ENCODE measurements around the gene AKAP7. TPM values are rescaled to one million over a fixed set of nuclear protein-coding genes. Genes with fewer than 3 reads are reported as not detected.
A peak's percentile ranks its signal among the peaks of the same experiment; 100 is the strongest.

The AKAP7 gene
- total and polyA plus RNA-seq, 4 donors, result 21.5 to 67.1 (median 50.9) TPM

- Histone ChIP-seq H3K4me1 (ENCODE audit: control insufficient read depth, insufficient read depth, low read length) (peaks cover 7% of the 10 kb centered on the region), H3K36me3 (ENCODE audit: control insufficient read depth, insufficient read depth, low read length) (no peaks in the 10 kb centered on the region), H3K9me3 (ENCODE audit: control insufficient read depth, insufficient read depth, low read length) (no peaks in the 10 kb centered on the region), H3K4me3 (ENCODE audit: low read depth, low read length) (no peak overlapping the region), H3K27ac (ENCODE audit: low read depth, low read length) (no peak overlapping the region), H3K27me3 (ENCODE audit: control insufficient read depth, insufficient read depth, low read length) (no peaks in the 10 kb centered on the region)
- no peak for DNase-seq (ENCODE audit: low read depth in 4 of 6, low spot score in 6 of 6)
- WGBS (ENCODE audit: insufficient coverage), result 70% methylated on average over 8 of the region's 10 CpGs
Measured at GRCh38 chr6:131129689-131130553, 5.3 kb upstream of the AKAP7 start.

- H3K27me3 ChIP-seq (ENCODE audit: control insufficient read depth, insufficient read depth, low read length), result no peaks in the 10 kb centered on the region
- no peak for DNase-seq (ENCODE audit: low read depth in 4 of 6, low spot score in 6 of 6)
- H3K27ac ChIP-seq (ENCODE audit: low read depth, low read length), result no peak overlapping the region
- peaks cover 10% of the 10 kb centered on the region for H3K4me1 ChIP-seq (ENCODE audit: control insufficient read depth, insufficient read depth, low read length)
- H3K36me3 ChIP-seq (ENCODE audit: control insufficient read depth, insufficient read depth, low read length), result no peaks in the 10 kb centered on the region
- 93% methylated on average over 4 of the region's 5 CpGs for WGBS (ENCODE audit: insufficient coverage)
- no peaks in the 10 kb centered on the region for H3K9me3 ChIP-seq (ENCODE audit: control insufficient read depth, insufficient read depth, low read length)
- no peak overlapping the region for H3K4me3 ChIP-seq (ENCODE audit: low read depth, low read length)
Measured at GRCh38 chr6:131130554-131130940, 4.7 kb upstream of the AKAP7 start.

- H3K36me3 ChIP-seq (ENCODE audit: control insufficient read depth, insufficient read depth, low read length), result no peaks in the 10 kb centered on the region
- H3K27ac ChIP-seq (ENCODE audit: low read depth, low read length), result no peak overlapping the region
- WGBS (ENCODE audit: insufficient coverage), result 83% methylated on average over 1 of the region's 4 CpGs
- H3K9me3 ChIP-seq (ENCODE audit: control insufficient read depth, insufficient read depth, low read length), result no peaks in the 10 kb centered on the region
- H3K4me3 ChIP-seq (ENCODE audit: low read depth, low read length), result no peak overlapping the region
- H3K27me3 ChIP-seq (ENCODE audit: control insufficient read depth, insufficient read depth, low read length), result no peaks in the 10 kb centered on the region
- no peak for DNase-seq (ENCODE audit: low read depth in 4 of 6, low spot score in 6 of 6)
- peaks cover 14% of the 10 kb centered on the region for H3K4me1 ChIP-seq (ENCODE audit: control insufficient read depth, insufficient read depth, low read length)
Measured at GRCh38 chr6:131132360-131132759, 2.9 kb upstream of the AKAP7 start.

- Histone ChIP-seq H3K4me3 (ENCODE audit: low read depth, low read length) (peak overlapping the region; percentile 62), H3K36me3 (ENCODE audit: control insufficient read depth, insufficient read depth, low read length) (no peaks in the 10 kb centered on the region), H3K27ac (ENCODE audit: low read depth, low read length) (peak overlapping the region; percentile 93), H3K9me3 (ENCODE audit: control insufficient read depth, insufficient read depth, low read length) (no peaks in the 10 kb centered on the region), H3K27me3 (ENCODE audit: control insufficient read depth, insufficient read depth, low read length) (no peaks in the 10 kb centered on the region), H3K4me1 (ENCODE audit: control insufficient read depth, insufficient read depth, low read length) (peaks cover 14% of the 10 kb centered on the region)
- DNase-seq (ENCODE audit: low read depth in 4 of 6, low spot score in 6 of 6), result peak in 2 of 6 donors; percentile 7 to 56
- 91% methylated on average over 3 of the region's 14 CpGs for WGBS (ENCODE audit: insufficient coverage)
Measured at GRCh38 chr6:131134220-131134979, 867 bp upstream of the AKAP7 start.

- WGBS (ENCODE audit: insufficient coverage), result 7% methylated on average over 4 of the region's 4 CpGs
- no peaks in the 10 kb centered on the region for H3K36me3 ChIP-seq (ENCODE audit: control insufficient read depth, insufficient read depth, low read length)
- no peak for DNase-seq (ENCODE audit: low read depth in 4 of 6, low spot score in 6 of 6)
- peak overlapping the region; percentile 93 for H3K27ac ChIP-seq (ENCODE audit: low read depth, low read length)
- no peaks in the 10 kb centered on the region for H3K9me3 ChIP-seq (ENCODE audit: control insufficient read depth, insufficient read depth, low read length)
- H3K4me1 ChIP-seq (ENCODE audit: control insufficient read depth, insufficient read depth, low read length), result peaks cover 14% of the 10 kb centered on the region
- no peaks in the 10 kb centered on the region for H3K27me3 ChIP-seq (ENCODE audit: control insufficient read depth, insufficient read depth, low read length)
- H3K4me3 ChIP-seq (ENCODE audit: low read depth, low read length), result peak overlapping the region; percentile 62
Measured at GRCh38 chr6:131134980-131135243, 355 bp upstream of the AKAP7 start.

- no peaks in the 10 kb centered on the region for H3K27me3 ChIP-seq (ENCODE audit: control insufficient read depth, insufficient read depth, low read length)
Measured at GRCh38 chr6:131136021-131136786, 937 bp downstream of the AKAP7 start.

GRCh38 chr6:131139599-131139998 is 4.3 kb downstream of the AKAP7 start:
- Histone ChIP-seq H3K4me1 (ENCODE audit: control insufficient read depth, insufficient read depth, low read length) (peaks cover 6% of the 10 kb centered on the region), H3K27me3 (ENCODE audit: control insufficient read depth, insufficient read depth, low read length) (no peaks in the 10 kb centered on the region), H3K27ac (ENCODE audit: low read depth, low read length) (no peak overlapping the region), H3K4me3 (ENCODE audit: low read depth, low read length) (no peak overlapping the region), H3K36me3 (ENCODE audit: control insufficient read depth, insufficient read depth, low read length) (peaks cover 8% of the 10 kb centered on the region), H3K9me3 (ENCODE audit: control insufficient read depth, insufficient read depth, low read length) (no peaks in the 10 kb centered on the region)
- 100% methylated on average over 3 of the region's 4 CpGs for WGBS (ENCODE audit: insufficient coverage)
- no peak for DNase-seq (ENCODE audit: low read depth in 4 of 6, low spot score in 6 of 6)

More at GRCh38 chr6:131136021-131136786, 937 bp downstream of the AKAP7 start:
- WGBS (ENCODE audit: insufficient coverage), result 39% methylated on average over 10 of the region's 17 CpGs
- Histone ChIP-seq H3K9me3 (ENCODE audit: control insufficient read depth, insufficient read depth, low read length) (no peaks in the 10 kb centered on the region), H3K4me3 (ENCODE audit: low read depth, low read length) (peak overlapping the region; percentile 67), H3K36me3 (ENCODE audit: control insufficient read depth, insufficient read depth, low read length) (no peaks in the 10 kb centered on the region), H3K4me1 (ENCODE audit: control insufficient read depth, insufficient read depth, low read length) (peaks cover 10% of the 10 kb centered on the region), H3K27ac (ENCODE audit: low read depth, low read length) (peak overlapping the region; percentile 70)
- peak; percentile 31 to 67 (median 54) for DNase-seq (ENCODE audit: low read depth in 4 of 6, low spot score in 6 of 6)

- Histone ChIP-seq H3K9me3 (ENCODE audit: control insufficient read depth, insufficient read depth, low read length) (no peaks in the 10 kb centered on the region), H3K4me3 (ENCODE audit: low read depth, low read length) (no peak overlapping the region)
- WGBS (ENCODE audit: insufficient coverage), result 100% methylated on average over 2 of the region's 3 CpGs
Measured at GRCh38 chr6:131143319-131143718, 8.1 kb downstream of the AKAP7 start.

GRCh38 chr6:131146865-131147264 is 11.6 kb downstream of the AKAP7 start:
- no peaks in the 10 kb centered on the region for H3K27me3 ChIP-seq (ENCODE audit: control insufficient read depth, insufficient read depth, low read length)
- no peak overlapping the region for H3K27ac ChIP-seq (ENCODE audit: low read depth, low read length)
- no peaks in the 10 kb centered on the region for H3K4me1 ChIP-seq (ENCODE audit: control insufficient read depth, insufficient read depth, low read length)
- no peak overlapping the region for H3K4me3 ChIP-seq (ENCODE audit: low read depth, low read length)
- peaks cover 14% of the 10 kb centered on the region for H3K36me3 ChIP-seq (ENCODE audit: control insufficient read depth, insufficient read depth, low read length)
- 69% methylated on average over 2 of the region's 2 CpGs for WGBS (ENCODE audit: insufficient coverage)
- no peak for DNase-seq (ENCODE audit: low read depth in 4 of 6, low spot score in 6 of 6)
- H3K9me3 ChIP-seq (ENCODE audit: control insufficient read depth, insufficient read depth, low read length), result no peaks in the 10 kb centered on the region

More at GRCh38 chr6:131143319-131143718, 8.1 kb downstream of the AKAP7 start:
- H3K27me3 ChIP-seq (ENCODE audit: control insufficient read depth, insufficient read depth, low read length), result no peaks in the 10 kb centered on the region
- H3K27ac ChIP-seq (ENCODE audit: low read depth, low read length), result no peak overlapping the region
- H3K36me3 ChIP-seq (ENCODE audit: control insufficient read depth, insufficient read depth, low read length), result peaks cover 11% of the 10 kb centered on the region
- no peak for DNase-seq (ENCODE audit: low read depth in 4 of 6, low spot score in 6 of 6)
- no peaks in the 10 kb centered on the region for H3K4me1 ChIP-seq (ENCODE audit: control insufficient read depth, insufficient read depth, low read length)
